HepG2 (cell line): ENCODE results near the gene PCNA. TPM values are rescaled to one million over a fixed set of nuclear protein-coding genes. Genes with fewer than 3 reads are reported as not detected.
A peak's percentile ranks its signal among the peaks of the same experiment; 100 is the strongest.

ENCODE experiments used
- EZH2 ChIP-seq: conservative IDR thresholded peaks from 2 replicates; pipeline ENCODE4 v1.6.1; 2012; ENCODE audit warnings: mild to moderate bottlenecking, low read depth, low read length, moderate library complexity
- GMEB2 ChIP-seq: IDR thresholded peaks from 2 replicates; pipeline ENCODE4 v1.6.1; 2016; ENCODE audit warnings: missing biosample characterization, missing genetic modification reagents, low read depth
- GPN1 ChIP-seq: sonication (generic); formaldehyde crosslinking; IDR thresholded peaks from 2 replicates; pipeline ENCODE4 v1.5.1; 2020; ENCODE audit warnings: missing genetic modification reagents, borderline replicate concordance
- NFIB ChIP-seq: sonication (generic); formaldehyde crosslinking; IDR thresholded peaks from 2 replicates; pipeline ENCODE4 v1.9.0; 2021; ENCODE audit warnings: missing genetic modification reagents, mild to moderate bottlenecking, borderline replicate concordance
- NFYB ChIP-seq: sonication (generic); formaldehyde crosslinking; IDR thresholded peaks from 2 replicates; pipeline ENCODE4 v1.4.0; 2020; ENCODE audit warnings: missing genetic modification reagents
- PCBP1 ChIP-seq: fragments of 200-400 bp; formaldehyde crosslinking; IDR thresholded peaks from 2 replicates; pipeline ENCODE4 v1.6.1; 2017; ENCODE audit warnings: mild to moderate bottlenecking, low read depth, low read length, borderline replicate concordance
- RFXAP ChIP-seq: sonication (generic); formaldehyde crosslinking; IDR thresholded peaks from 2 replicates; pipeline ENCODE4 v1.4.0; 2020; ENCODE audit warnings: missing genetic modification reagents, borderline replicate concordance
- SMAD9 ChIP-seq: sonication (generic); formaldehyde crosslinking; IDR thresholded peaks from 2 replicates; pipeline ENCODE4 v1.5.1; 2020; ENCODE audit warnings: mild to moderate bottlenecking, missing genetic modification reagents
- SNAI1 ChIP-seq: sonication (generic); formaldehyde crosslinking; IDR thresholded peaks from 2 replicates; pipeline ENCODE4 v1.5.0; 2020; ENCODE audit warnings: mild to moderate bottlenecking, missing genetic modification reagents, borderline replicate concordance
- ZFP90 ChIP-seq: sonication (generic); formaldehyde crosslinking; IDR thresholded peaks from 2 replicates; pipeline ENCODE4 v1.8.0; 2022; ENCODE audit warnings: missing genetic modification reagents, mild to moderate bottlenecking, inconsistent platforms, borderline replicate concordance
- ZNF230 ChIP-seq: sonication (generic); formaldehyde crosslinking; IDR thresholded peaks from 2 replicates; pipeline ENCODE4 v1.4.0; 2020; ENCODE audit warnings: mild to moderate bottlenecking, missing genetic modification reagents
- ZNF562 ChIP-seq: sonication (generic); formaldehyde crosslinking; IDR thresholded peaks from 2 replicates; pipeline ENCODE4 v1.8.0; 2022; ENCODE audit warnings: missing genetic modification reagents, borderline replicate concordance
- polyA plus RNA-seq, 8 experiments: library from polyadenylated mRNA; depleted of rRNA in 3 of 8; stranded (reverse) in 7 of 8; unstranded in 1 of 8; fragments of >200 nt; fragmentation: Illumina TruSeq in 4 of 8; extraction: Trizol in 4 of 8; gene quantifications; 2 replicates each; pipeline versions ENCODE4 v1.2.1 to v1.2.3, GENCODE V29; 2011 to 2016; ENCODE audit warnings: low read depth in 4 of 8, missing spikeins in 1 of 8, mixed read lengths in 1 of 8; ENCODE audit not compliant: insufficient read depth in 1 of 8
- total RNA-seq, 5 experiments: library from RNA; depleted of rRNA; stranded (reverse); fragments of >200 nt; fragmentation: Illumina TruSeq; extraction: Trizol; gene quantifications; 2 replicates each; pipeline ENCODE4 v1.2.3, GENCODE V29; 2016; ENCODE audit warnings: low read depth in 1 of 5
- TF ChIP-seq, protein P1 (sequence below): sonication (generic); formaldehyde crosslinking; IDR thresholded peaks from 2 replicates; pipeline ENCODE4 v1.8.0; 2022; ENCODE audit warnings: mild to moderate bottlenecking, missing genetic modification reagents, moderate library complexity
- TF ChIP-seq, protein P2 (sequence below): sonication (generic); formaldehyde crosslinking; IDR thresholded peaks from 2 replicates; pipeline ENCODE4 v1.4.0; 2020; ENCODE audit warnings: missing genetic modification reagents, borderline replicate concordance
- TF ChIP-seq, protein P3 (sequence below), 2 experiments: sonication (generic) in 1 of 2; formaldehyde crosslinking in 1 of 2; IDR thresholded peaks; 2 replicates each; pipeline versions ENCODE4 v1.6.1 to v1.9.0; 2014 to 2022; ENCODE audit warnings: antibody characterized with exemption in 1 of 2, borderline replicate concordance in 1 of 2, inconsistent platforms in 1 of 2, low read depth in 1 of 2, missing genetic modification reagents in 1 of 2

The PCNA gene
- total and polyA plus RNA-seq, 2 of the 13 experiments (the other 11 are each of a cell fraction or from before 2014, with no cell fraction given), result 229 to 655 TPM

DNA sequence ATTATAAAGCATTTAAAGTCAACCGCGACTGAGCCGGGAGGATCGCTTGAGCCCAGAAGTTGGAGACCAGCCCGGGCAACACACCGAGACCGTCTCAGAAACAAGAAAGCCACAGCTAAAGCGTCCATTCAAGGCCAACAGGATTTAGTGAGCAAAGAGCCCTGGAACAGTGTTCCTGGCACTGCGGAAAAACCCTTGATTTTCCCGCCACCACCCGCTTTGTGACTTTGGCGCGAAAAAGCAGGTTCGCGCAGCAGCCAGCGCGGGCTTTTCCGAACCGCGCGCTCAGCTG, 669 bp downstream of the PCNA start (continued):
- TF ChIP-seq GMEB2 (CRISPR knock-in tag) (no peak), ZNF230 (CRISPR knock-in tag) (no peak), EZH2 (no peak), PCBP1 (no peak), RFXAP (CRISPR knock-in tag) (no peak; the same call in none of the 2 replicates), ZNF562 (CRISPR knock-in tag) (0 out of 2 replicates have a peak, but pooled peaks have one; percentile 88), ZFP90 (CRISPR knock-in tag) (no peak), NFYB (CRISPR knock-in tag) (no peak), GPN1 (CRISPR knock-in tag) (peak; percentile 99), SMAD9 (CRISPR knock-in tag) (peak; percentile 98; the same call in 1 of the 2 replicates), NFIB (no peak), SNAI1 (CRISPR knock-in tag) (peak; percentile 100; the same call in 1 of the 2 replicates)
- TF ChIP-seq, protein P1, sequence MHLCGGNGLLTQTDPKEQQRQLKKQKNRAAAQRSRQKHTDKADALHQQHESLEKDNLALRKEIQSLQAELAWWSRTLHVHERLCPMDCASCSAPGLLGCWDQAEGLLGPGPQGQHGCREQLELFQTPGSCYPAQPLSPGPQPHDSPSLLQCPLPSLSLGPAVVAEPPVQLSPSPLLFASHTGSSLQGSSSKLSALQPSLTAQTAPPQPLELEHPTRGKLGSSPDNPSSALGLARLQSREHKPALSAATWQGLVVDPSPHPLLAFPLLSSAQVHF, result peak; percentile 100; the same call in 1 of the 2 replicates
- TF ChIP-seq, protein P2, sequence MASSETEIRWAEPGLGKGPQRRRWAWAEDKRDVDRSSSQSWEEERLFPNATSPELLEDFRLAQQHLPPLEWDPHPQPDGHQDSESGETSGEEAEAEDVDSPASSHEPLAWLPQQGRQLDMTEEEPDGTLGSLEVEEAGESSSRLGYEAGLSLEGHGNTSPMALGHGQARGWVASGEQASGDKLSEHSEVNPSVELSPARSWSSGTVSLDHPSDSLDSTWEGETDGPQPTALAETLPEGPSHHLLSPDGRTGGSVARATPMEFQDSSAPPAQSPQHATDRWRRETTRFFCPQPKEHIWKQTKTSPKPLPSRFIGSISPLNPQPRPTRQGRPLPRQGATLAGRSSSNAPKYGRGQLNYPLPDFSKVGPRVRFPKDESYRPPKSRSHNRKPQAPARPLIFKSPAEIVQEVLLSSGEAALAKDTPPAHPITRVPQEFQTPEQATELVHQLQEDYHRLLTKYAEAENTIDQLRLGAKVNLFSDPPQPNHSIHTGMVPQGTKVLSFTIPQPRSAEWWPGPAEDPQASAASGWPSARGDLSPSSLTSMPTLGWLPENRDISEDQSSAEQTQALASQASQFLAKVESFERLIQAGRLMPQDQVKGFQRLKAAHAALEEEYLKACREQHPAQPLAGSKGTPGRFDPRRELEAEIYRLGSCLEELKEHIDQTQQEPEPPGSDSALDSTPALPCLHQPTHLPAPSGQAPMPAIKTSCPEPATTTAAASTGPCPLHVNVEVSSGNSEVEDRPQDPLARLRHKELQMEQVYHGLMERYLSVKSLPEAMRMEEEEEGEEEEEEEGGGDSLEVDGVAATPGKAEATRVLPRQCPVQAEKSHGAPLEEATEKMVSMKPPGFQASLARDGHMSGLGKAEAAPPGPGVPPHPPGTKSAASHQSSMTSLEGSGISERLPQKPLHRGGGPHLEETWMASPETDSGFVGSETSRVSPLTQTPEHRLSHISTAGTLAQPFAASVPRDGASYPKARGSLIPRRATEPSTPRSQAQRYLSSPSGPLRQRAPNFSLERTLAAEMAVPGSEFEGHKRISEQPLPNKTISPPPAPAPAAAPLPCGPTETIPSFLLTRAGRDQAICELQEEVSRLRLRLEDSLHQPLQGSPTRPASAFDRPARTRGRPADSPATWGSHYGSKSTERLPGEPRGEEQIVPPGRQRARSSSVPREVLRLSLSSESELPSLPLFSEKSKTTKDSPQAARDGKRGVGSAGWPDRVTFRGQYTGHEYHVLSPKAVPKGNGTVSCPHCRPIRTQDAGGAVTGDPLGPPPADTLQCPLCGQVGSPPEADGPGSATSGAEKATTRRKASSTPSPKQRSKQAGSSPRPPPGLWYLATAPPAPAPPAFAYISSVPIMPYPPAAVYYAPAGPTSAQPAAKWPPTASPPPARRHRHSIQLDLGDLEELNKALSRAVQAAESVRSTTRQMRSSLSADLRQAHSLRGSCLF (CRISPR knock-in tag), result peak; percentile 99
- TF ChIP-seq, protein P3, sequence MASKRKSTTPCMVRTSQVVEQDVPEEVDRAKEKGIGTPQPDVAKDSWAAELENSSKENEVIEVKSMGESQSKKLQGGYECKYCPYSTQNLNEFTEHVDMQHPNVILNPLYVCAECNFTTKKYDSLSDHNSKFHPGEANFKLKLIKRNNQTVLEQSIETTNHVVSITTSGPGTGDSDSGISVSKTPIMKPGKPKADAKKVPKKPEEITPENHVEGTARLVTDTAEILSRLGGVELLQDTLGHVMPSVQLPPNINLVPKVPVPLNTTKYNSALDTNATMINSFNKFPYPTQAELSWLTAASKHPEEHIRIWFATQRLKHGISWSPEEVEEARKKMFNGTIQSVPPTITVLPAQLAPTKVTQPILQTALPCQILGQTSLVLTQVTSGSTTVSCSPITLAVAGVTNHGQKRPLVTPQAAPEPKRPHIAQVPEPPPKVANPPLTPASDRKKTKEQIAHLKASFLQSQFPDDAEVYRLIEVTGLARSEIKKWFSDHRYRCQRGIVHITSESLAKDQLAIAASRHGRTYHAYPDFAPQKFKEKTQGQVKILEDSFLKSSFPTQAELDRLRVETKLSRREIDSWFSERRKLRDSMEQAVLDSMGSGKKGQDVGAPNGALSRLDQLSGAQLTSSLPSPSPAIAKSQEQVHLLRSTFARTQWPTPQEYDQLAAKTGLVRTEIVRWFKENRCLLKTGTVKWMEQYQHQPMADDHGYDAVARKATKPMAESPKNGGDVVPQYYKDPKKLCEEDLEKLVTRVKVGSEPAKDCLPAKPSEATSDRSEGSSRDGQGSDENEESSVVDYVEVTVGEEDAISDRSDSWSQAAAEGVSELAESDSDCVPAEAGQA (IDR thresholded peaks at IDR 0.05; ENCODE audit: low read depth), result no peak; the same call in 1 of the 2 replicates
- TF ChIP-seq, protein P3 (CRISPR knock-in tag; IDR thresholded peaks at IDR 0.05; ENCODE audit: borderline replicate concordance), result 0 out of 2 replicates have a peak, but pooled peaks have one; percentile 99
